GM23338 (cell line): Measurements from ENCODE around the gene IGSF9B. TPM values are rescaled to one million over a fixed set of nuclear protein-coding genes. Genes with fewer than 3 reads are reported as not detected.

Experiments used
- ATAC-seq: fragments of 200-7000 bp; cut with Tn5 transposase; 3 replicates; pipeline ENCODE4 v1.9.1; 2020
- DNase-seq: peaks from one replicate; pipeline ENCODE4 v3.0.0-alpha.2; 2015; ENCODE audit warnings: low spot score
- H2AFZ ChIP-seq: fragments of 200-600 bp; sonication (generic); 2 replicates; pipeline ENCODE4 v1.8.0; 2016; ENCODE audit warnings: antibody characterized with exemption, mild to moderate bottlenecking, moderate library complexity
- H3F3A ChIP-seq: fragments of 200-600 bp; sonication (generic); replicated peaks from 2 replicates; pipeline ENCODE4 v1.8.0; 2017; ENCODE audit warnings: antibody characterized with exemption, mixed run types, low read depth
- H3K27ac ChIP-seq: fragments of 200-600 bp; sonication (generic); 2 replicates; pipeline ENCODE4 v1.6.1; 2016; ENCODE audit warnings: low read depth
- H3K27me3 ChIP-seq: fragments of 200-600 bp; sonication (generic); 2 replicates; pipeline ENCODE4 v1.8.0; 2016; ENCODE audit warnings: mild to moderate bottlenecking, mixed run types, moderate library complexity; ENCODE audit not compliant: insufficient read depth
- H3K36me3 ChIP-seq: fragments of 200-600 bp; sonication (generic); 2 replicates; pipeline ENCODE4 v1.8.0; 2016; ENCODE audit warnings: mild to moderate bottlenecking; ENCODE audit not compliant: insufficient read depth
- H3K4me1 ChIP-seq: fragments of 200-600 bp; sonication (generic); 2 replicates; pipeline ENCODE4 v1.8.0; 2016; ENCODE audit warnings: mild to moderate bottlenecking, moderate library complexity; ENCODE audit not compliant: insufficient read depth
- H3K4me2 ChIP-seq: fragments of 200-600 bp; sonication (generic); 2 replicates; pipeline ENCODE4 v1.7.1; 2017; ENCODE audit warnings: mixed run types
- H3K4me3 ChIP-seq: fragments of 200-600 bp; sonication (generic); 2 replicates; pipeline ENCODE4 v1.6.1; 2016; ENCODE audit warnings: mixed run types
- H3K79me2 ChIP-seq: fragments of 200-600 bp; sonication (generic); replicated peaks from 2 replicates; pipeline ENCODE4 v1.8.0; 2017; ENCODE audit warnings: mild to moderate bottlenecking; ENCODE audit not compliant: insufficient read depth
- H3K9me2 ChIP-seq: fragments of 200-600 bp; sonication (generic); 2 replicates; pipeline ENCODE4 v1.8.0; 2017; ENCODE audit not compliant: insufficient read depth
- H4K20me1 ChIP-seq: fragments of 200-600 bp; sonication (generic); replicated peaks from 2 replicates; pipeline ENCODE4 v1.8.0; 2017; ENCODE audit warnings: mild to moderate bottlenecking; ENCODE audit not compliant: insufficient read depth
- H3K27ac Mint-ChIP-seq: 2 replicates; pipeline ENCODE4 v1.8.0; 2020; ENCODE audit warnings: inconsistent platforms, mild to moderate bottlenecking, moderate library complexity, mixed read lengths
- H3K27me3 Mint-ChIP-seq: 3 replicates; pipeline ENCODE4 v1.8.0; 2022; ENCODE audit warnings: low read depth, mild to moderate bottlenecking, moderate library complexity, mixed read lengths, inconsistent platforms; ENCODE audit not compliant: insufficient read depth, poor library complexity
- H3K36me3 Mint-ChIP-seq: 3 replicates; pipeline ENCODE4 v1.8.0; 2021; ENCODE audit warnings: low read depth, mild to moderate bottlenecking, inconsistent platforms, moderate library complexity, mixed read lengths
- H3K4me1 Mint-ChIP-seq: 3 replicates; pipeline ENCODE4 v1.8.0; 2020; ENCODE audit warnings: mild to moderate bottlenecking, inconsistent platforms, mixed read lengths
- H3K4me3 Mint-ChIP-seq: 3 replicates; pipeline ENCODE4 v1.8.0; 2021; ENCODE audit warnings: moderate library complexity, mild to moderate bottlenecking, inconsistent platforms, mixed read lengths
- H3K9me3 Mint-ChIP-seq: 3 replicates; pipeline ENCODE4 v1.8.0; 2020; ENCODE audit warnings: moderate library complexity, mild to moderate bottlenecking, inconsistent platforms, mixed read lengths
- CREB1 ChIP-seq: fragments of 250-450 bp; sonication (Bioruptor Pico); IDR thresholded peaks from 2 replicates; pipeline ENCODE4 v1.5.0; 2020; ENCODE audit warnings: low read depth, mild to moderate bottlenecking, moderate library complexity
- EZH2 ChIP-seq: fragments of 200-600 bp; sonication (generic); IDR thresholded peaks from one replicate; pipeline ENCODE4 v1.8.0; 2017; ENCODE audit warnings: antibody characterized with exemption, mild to moderate bottlenecking, low read depth; ENCODE audit not compliant: unreplicated experiment
- EZH2phosphoT487 ChIP-seq: fragments of 200-600 bp; sonication (generic); IDR thresholded peaks from one replicate; pipeline ENCODE4 v1.8.1; 2018; ENCODE audit warnings: antibody characterized with exemption; ENCODE audit not compliant: unreplicated experiment
- JUNB ChIP-seq: IDR thresholded peaks from one replicate; pipeline ENCODE4 v1.6.1; 2016; ENCODE audit warnings: antibody characterized with exemption; ENCODE audit not compliant: unreplicated experiment
- NANOG ChIP-seq: IDR thresholded peaks from 2 replicates; pipeline ENCODE4 v1.6.1; 2016; ENCODE audit warnings: antibody characterized with exemption, borderline replicate concordance
- POLR2AphosphoS5 ChIP-seq: IDR thresholded peaks from 2 replicates; pipeline ENCODE4 v1.6.1; 2016; ENCODE audit warnings: antibody characterized with exemption, low read depth
- STAT1 ChIP-seq: IDR thresholded peaks from one replicate; pipeline ENCODE4 v1.6.1; 2016; ENCODE audit warnings: antibody characterized with exemption; ENCODE audit not compliant: unreplicated experiment
- ZNF114 ChIP-seq: fragments of 250-450 bp; sonication (Bioruptor Pico); IDR thresholded peaks from 2 replicates; pipeline ENCODE4 v1.5.0; 2020; ENCODE audit warnings: mild to moderate bottlenecking, moderate library complexity
- ZNF331 ChIP-seq: fragments of 250-450 bp; sonication (Bioruptor Pico); IDR thresholded peaks from 2 replicates; pipeline ENCODE4 v1.5.0; 2020; ENCODE audit warnings: low read depth, mild to moderate bottlenecking, moderate library complexity
- polyA plus RNA-seq: library from polyadenylated mRNA; unstranded; fragments of >200 nt; fragmentation: Nextera tagmentation; extraction: Ambion mirVana; gene quantifications from 2 replicates; pipeline ENCODE4 v1.2.1, GENCODE V29; 2016
- total RNA-seq: library from RNA; depleted of rRNA; stranded (reverse); fragments of >200 nt; shearing (Covaris generic); gene quantifications from 2 replicates; pipeline ENCODE4 v1.2.3, GENCODE V29; 2014
- TF ChIP-seq, protein P1 (sequence below): fragments of 250-450 bp; sonication (Bioruptor Pico); IDR thresholded peaks from 2 replicates; pipeline ENCODE4 v1.5.0; 2020; ENCODE audit warnings: mild to moderate bottlenecking, moderate library complexity
- TF ChIP-seq, protein P2 (sequence below): IDR thresholded peaks from one replicate; pipeline ENCODE4 v1.6.1; 2018; ENCODE audit warnings: antibody characterized with exemption; ENCODE audit not compliant: unreplicated experiment
- TF ChIP-seq, protein P3 (sequence below): IDR thresholded peaks from 2 replicates; pipeline ENCODE4 v1.6.1; 2016; ENCODE audit warnings: antibody characterized with exemption
- TF ChIP-seq, protein P4 (sequence below), 2 experiments: fragments of 200-600 bp in 1 of 2; sonication (generic) in 1 of 2; conservative IDR thresholded peaks; 2 replicates each; pipeline versions ENCODE4 v1.5.1 to v1.6.1; 2016 to 2017; ENCODE audit warnings: antibody characterized with exemption in 2 of 2, low read depth in 2 of 2, mild to moderate bottlenecking in 2 of 2, moderate library complexity in 1 of 2

The IGSF9B gene
- total and polyA plus RNA-seq, 2 experiments from 2014 or later, result 8.7 to 51.2 TPM

DNA sequence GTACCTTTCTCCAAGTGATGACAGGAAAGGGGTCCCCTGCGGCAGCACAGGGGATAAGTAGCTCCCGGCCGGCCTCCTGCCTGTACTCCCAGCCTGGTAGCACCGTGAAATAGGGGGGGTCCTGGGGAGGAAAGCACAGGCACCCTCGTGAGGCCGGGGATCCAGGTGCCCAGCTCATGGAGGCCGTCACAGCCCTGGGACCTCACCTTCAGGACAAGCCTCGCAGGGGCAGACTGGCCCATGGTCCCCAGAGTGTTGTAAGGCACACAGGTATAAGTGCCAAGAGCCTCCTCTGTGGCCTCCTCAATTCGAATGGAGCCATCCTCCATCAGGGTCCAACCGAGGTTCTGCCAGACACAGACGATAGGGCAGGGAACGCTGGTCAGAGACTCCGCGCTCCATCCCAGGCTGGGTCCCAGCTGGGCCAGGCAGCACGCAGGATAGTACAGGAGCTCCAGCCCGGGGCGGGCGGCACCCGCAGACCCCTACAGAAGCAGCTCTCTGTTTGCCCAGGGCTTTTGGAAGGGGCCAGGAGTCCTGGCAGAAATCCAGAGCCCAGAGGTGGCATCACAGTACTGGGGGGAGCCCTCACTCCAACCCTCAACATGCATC, 25.2 kb downstream of the IGSF9B start:
- no peaks in the 10 kb centered on the region for H3K9me3 Mint-ChIP-seq
- Histone ChIP-seq H4K20me1 (no peaks in the 10 kb centered on the region; the same call in 1 of the 2 replicates), H3K36me3 (no peaks in the 10 kb centered on the region), H3K4me3 (no peak overlapping the region), H3K79me2 (no peaks in the 10 kb centered on the region), H3K27me3 (no peaks in the 10 kb centered on the region), H3F3A (no peaks in the 10 kb centered on the region), H3K4me1 (no peaks in the 10 kb centered on the region), H3K4me2 (no peak overlapping the region), H3K27ac (no peak overlapping the region), H3K9me2 (no peaks in the 10 kb centered on the region), H2AFZ (no peak overlapping the region)
- ATAC-seq (no peak), DNase-seq (no peak)
- TF ChIP-seq NANOG (no peak), CREB1 (no peak), EZH2 (no peak), ZNF114 (CRISPR knock-in tag) (no peak), EZH2phosphoT487 (no peak), JUNB (no peak), STAT1 (no peak), ZNF331 (no peak), POLR2AphosphoS5 (no peak)
- TF ChIP-seq, protein P1, sequence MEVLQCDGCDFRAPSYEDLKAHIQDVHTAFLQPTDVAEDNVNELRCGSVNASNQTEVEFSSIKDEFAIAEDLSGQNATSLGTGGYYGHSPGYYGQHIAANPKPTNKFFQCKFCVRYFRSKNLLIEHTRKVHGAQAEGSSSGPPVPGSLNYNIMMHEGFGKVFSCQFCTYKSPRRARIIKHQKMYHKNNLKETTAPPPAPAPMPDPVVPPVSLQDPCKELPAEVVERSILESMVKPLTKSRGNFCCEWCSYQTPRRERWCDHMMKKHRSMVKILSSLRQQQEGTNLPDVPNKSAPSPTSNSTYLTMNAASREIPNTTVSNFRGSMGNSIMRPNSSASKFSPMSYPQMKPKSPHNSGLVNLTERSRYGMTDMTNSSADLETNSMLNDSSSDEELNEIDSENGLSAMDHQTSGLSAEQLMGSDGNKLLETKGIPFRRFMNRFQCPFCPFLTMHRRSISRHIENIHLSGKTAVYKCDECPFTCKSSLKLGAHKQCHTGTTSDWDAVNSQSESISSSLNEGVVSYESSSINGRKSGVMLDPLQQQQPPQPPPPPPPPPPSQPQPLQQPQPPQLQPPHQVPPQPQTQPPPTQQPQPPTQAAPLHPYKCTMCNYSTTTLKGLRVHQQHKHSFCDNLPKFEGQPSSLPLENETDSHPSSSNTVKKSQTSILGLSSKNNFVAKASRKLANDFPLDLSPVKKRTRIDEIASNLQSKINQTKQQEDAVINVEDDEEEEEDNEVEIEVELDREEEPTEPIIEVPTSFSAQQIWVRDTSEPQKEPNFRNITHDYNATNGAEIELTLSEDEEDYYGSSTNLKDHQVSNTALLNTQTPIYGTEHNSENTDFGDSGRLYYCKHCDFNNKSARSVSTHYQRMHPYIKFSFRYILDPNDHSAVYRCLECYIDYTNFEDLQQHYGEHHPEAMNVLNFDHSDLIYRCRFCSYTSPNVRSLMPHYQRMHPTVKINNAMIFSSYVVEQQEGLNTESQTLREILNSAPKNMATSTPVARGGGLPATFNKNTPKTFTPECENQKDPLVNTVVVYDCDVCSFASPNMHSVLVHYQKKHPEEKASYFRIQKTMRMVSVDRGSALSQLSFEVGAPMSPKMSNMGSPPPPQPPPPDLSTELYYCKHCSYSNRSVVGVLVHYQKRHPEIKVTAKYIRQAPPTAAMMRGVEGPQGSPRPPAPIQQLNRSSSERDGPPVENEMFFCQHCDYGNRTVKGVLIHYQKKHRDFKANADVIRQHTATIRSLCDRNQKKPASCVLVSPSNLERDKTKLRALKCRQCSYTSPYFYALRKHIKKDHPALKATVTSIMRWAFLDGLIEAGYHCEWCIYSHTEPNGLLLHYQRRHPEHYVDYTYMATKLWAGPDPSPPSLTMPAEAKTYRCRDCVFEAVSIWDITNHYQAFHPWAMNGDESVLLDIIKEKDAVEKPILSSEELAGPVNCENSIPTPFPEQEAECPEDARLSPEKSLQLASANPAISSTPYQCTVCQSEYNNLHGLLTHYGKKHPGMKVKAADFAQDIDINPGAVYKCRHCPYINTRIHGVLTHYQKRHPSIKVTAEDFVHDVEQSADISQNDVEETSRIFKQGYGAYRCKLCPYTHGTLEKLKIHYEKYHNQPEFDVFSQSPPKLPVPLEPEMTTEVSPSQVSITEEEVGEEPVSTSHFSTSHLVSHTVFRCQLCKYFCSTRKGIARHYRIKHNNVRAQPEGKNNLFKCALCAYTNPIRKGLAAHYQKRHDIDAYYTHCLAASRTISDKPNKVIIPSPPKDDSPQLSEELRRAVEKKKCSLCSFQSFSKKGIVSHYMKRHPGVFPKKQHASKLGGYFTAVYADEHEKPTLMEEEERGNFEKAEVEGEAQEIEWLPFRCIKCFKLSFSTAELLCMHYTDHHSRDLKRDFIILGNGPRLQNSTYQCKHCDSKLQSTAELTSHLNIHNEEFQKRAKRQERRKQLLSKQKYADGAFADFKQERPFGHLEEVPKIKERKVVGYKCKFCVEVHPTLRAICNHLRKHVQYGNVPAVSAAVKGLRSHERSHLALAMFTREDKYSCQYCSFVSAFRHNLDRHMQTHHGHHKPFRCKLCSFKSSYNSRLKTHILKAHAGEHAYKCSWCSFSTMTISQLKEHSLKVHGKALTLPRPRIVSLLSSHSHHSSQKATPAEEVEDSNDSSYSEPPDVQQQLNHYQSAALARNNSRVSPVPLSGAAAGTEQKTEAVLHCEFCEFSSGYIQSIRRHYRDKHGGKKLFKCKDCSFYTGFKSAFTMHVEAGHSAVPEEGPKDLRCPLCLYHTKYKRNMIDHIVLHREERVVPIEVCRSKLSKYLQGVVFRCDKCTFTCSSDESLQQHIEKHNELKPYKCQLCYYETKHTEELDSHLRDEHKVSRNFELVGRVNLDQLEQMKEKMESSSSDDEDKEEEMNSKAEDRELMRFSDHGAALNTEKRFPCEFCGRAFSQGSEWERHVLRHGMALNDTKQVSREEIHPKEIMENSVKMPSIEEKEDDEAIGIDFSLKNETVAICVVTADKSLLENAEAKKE (CRISPR knock-in tag), result no peak
- TF ChIP-seq, protein P2, sequence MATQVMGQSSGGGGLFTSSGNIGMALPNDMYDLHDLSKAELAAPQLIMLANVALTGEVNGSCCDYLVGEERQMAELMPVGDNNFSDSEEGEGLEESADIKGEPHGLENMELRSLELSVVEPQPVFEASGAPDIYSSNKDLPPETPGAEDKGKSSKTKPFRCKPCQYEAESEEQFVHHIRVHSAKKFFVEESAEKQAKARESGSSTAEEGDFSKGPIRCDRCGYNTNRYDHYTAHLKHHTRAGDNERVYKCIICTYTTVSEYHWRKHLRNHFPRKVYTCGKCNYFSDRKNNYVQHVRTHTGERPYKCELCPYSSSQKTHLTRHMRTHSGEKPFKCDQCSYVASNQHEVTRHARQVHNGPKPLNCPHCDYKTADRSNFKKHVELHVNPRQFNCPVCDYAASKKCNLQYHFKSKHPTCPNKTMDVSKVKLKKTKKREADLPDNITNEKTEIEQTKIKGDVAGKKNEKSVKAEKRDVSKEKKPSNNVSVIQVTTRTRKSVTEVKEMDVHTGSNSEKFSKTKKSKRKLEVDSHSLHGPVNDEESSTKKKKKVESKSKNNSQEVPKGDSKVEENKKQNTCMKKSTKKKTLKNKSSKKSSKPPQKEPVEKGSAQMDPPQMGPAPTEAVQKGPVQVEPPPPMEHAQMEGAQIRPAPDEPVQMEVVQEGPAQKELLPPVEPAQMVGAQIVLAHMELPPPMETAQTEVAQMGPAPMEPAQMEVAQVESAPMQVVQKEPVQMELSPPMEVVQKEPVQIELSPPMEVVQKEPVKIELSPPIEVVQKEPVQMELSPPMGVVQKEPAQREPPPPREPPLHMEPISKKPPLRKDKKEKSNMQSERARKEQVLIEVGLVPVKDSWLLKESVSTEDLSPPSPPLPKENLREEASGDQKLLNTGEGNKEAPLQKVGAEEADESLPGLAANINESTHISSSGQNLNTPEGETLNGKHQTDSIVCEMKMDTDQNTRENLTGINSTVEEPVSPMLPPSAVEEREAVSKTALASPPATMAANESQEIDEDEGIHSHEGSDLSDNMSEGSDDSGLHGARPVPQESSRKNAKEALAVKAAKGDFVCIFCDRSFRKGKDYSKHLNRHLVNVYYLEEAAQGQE, result no peak
- TF ChIP-seq, protein P3, sequence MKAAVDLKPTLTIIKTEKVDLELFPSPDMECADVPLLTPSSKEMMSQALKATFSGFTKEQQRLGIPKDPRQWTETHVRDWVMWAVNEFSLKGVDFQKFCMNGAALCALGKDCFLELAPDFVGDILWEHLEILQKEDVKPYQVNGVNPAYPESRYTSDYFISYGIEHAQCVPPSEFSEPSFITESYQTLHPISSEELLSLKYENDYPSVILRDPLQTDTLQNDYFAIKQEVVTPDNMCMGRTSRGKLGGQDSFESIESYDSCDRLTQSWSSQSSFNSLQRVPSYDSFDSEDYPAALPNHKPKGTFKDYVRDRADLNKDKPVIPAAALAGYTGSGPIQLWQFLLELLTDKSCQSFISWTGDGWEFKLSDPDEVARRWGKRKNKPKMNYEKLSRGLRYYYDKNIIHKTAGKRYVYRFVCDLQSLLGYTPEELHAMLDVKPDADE, result no peak
- TF ChIP-seq, protein P4, sequence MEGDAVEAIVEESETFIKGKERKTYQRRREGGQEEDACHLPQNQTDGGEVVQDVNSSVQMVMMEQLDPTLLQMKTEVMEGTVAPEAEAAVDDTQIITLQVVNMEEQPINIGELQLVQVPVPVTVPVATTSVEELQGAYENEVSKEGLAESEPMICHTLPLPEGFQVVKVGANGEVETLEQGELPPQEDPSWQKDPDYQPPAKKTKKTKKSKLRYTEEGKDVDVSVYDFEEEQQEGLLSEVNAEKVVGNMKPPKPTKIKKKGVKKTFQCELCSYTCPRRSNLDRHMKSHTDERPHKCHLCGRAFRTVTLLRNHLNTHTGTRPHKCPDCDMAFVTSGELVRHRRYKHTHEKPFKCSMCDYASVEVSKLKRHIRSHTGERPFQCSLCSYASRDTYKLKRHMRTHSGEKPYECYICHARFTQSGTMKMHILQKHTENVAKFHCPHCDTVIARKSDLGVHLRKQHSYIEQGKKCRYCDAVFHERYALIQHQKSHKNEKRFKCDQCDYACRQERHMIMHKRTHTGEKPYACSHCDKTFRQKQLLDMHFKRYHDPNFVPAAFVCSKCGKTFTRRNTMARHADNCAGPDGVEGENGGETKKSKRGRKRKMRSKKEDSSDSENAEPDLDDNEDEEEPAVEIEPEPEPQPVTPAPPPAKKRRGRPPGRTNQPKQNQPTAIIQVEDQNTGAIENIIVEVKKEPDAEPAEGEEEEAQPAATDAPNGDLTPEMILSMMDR (conservative IDR thresholded peaks at IDR 0.05; ENCODE audit: low read depth in 2 of 2), result no peak
- H3K27ac Mint-ChIP-seq, result no peak overlapping the region; the same call in 1 of the 2 replicates
- H3K4me1 Mint-ChIP-seq, result peaks cover 10% of the 10 kb centered on the region
- peaks cover 49% of the 10 kb centered on the region for H3K36me3 Mint-ChIP-seq
- H3K4me3 Mint-ChIP-seq, result no peak overlapping the region
- peaks cover 3% of the 10 kb centered on the region for H3K27me3 Mint-ChIP-seq
